ENCODE measurements around the gene GPC5.
"Not testable (repeated sequence)": the region's sequence is repeated elsewhere in the genome, so short reads cannot be mapped to it uniquely, and the experiment has no call there.

Gene GPC5

DNA sequence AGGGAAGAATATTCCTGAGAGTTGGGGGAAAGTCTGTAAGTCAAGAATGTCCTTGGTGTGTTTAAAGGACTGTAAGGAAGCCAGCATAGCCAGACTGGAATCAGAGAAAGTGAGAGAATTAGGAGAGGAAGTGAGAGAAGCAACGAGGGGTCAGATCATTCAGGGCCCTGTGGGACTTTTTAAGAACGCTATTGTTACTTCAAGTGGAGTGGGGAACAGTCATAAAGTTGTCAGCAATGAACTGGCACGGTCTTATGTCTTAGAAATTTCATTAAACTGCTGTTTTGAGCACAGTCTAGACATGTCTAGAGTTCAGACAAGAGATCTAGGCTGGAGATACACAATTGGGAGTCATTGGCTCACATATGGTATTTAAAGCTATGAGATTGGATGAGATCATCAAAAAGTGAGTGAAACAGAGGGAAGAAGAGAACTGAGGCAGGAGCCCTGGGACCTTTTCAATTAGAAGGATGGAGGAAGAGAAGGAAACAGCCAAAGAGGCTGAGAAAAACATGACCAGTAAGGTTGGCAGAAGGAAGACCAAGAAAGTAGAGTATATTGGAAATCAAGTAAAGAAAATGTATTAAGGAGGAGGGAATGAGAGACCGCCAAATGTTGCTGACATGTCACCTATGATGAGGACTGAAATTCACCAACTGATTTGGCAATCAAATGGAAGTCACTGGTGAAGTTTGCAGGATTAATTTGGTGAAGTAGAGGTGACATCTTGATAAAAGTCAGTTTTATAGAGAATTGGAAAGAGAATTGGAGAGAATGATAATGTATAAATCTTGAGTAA, 263.5 kb downstream of the GPC5 start:
- DNase-seq, result no peak
- Mint-ChIP-seq H3K4me1 (no peaks in the 10 kb centered on the region), H3K4me3 (no peak overlapping the region), H3K27ac (no peak overlapping the region), H3K27me3 (no peaks in the 10 kb centered on the region), H3K9me3 (no peaks in the 10 kb centered on the region), H3K36me3 (no peaks in the 10 kb centered on the region)
- CTCF ChIA-PET, result no interaction called here

DNA sequence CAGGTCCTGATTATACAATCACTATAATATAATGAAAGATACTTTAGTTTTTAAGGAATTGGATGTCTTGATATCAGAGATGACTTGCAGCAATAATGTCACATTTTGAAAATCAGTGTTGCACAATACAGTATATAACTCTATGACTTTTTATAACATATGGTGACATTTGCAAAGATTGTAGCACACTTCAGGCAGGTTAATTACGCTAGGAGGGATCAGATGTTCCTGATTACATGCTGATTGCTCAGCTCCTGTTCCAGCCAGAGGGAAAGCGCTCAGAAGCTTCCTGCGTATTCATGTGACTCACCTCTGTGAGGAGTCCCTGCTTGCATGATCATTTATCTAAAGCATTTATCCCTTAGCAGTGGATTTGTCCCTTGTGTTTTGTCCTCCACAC, 265.6 kb downstream of the GPC5 start:
- Mint-ChIP-seq H3K4me1 (no peaks in the 10 kb centered on the region), H3K27ac (no peak overlapping the region), H3K36me3 (no peaks in the 10 kb centered on the region), H3K4me3 (no peak overlapping the region), H3K9me3 (no peaks in the 10 kb centered on the region), H3K27me3 (no peaks in the 10 kb centered on the region)
- CTCF ChIA-PET, result no interaction called here
- no peak for DNase-seq

DNA sequence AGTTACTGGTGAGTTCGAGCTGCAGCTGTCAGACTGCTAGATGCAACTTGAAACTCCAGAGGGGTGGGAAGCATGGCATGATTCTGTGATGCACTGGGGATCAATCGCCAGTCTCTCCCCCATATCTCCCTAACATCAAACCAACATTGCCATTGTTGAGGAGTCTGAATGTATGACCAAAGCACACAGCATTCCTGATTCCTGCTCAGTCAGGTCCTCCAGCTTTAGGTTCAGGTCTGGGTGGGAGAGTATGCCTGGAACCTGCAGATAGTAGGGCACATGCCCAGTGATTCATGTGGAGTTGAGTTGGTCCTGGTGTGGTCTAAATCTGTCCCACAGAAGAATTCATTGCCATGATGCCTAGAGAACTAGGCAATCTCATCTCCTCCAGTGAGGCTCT, 269.1 kb downstream of the GPC5 start:
- no peak overlapping the region for H3K27ac Mint-ChIP-seq
- no peak for DNase-seq
- H3K9me3 Mint-ChIP-seq, result no peaks in the 10 kb centered on the region
- no peak overlapping the region for H3K4me3 Mint-ChIP-seq
- H3K27me3 Mint-ChIP-seq, result no peaks in the 10 kb centered on the region
- no peaks in the 10 kb centered on the region for H3K36me3 Mint-ChIP-seq
- no peaks in the 10 kb centered on the region for H3K4me1 Mint-ChIP-seq
- CTCF ChIA-PET, result no interaction called here

DNA sequence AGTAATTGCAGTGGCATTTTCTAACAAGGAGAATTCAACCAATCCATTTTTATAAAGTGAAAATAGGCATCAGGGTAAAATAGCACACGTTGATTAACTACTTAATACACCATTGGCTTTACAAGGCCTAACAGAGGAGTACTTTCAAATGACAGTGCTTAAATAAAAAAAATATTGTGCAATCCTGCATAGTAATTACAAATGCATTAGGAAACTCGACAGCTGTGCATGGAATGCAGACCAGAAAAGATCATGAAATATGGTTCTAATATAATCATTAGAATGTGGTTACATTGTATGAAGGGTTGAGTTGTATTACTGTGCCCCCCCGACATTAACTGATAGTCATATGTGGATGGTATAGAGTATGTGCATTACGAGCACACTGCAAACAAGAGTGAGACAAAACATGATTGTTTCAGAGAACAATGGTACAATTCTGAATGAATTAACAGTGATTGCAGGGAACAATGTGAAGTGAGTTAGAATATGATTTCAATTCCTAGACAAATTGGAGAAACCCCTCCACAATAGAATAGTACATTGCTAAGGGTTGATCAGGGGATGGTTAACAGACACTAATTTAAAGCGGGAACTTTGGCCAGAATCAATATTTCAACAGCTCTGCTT, 270.6 kb downstream of the GPC5 start:
- H3K27ac Mint-ChIP-seq, result no peak overlapping the region
- no peak for DNase-seq
- H3K9me3 Mint-ChIP-seq, result no peaks in the 10 kb centered on the region
- H3K27me3 Mint-ChIP-seq, result no peaks in the 10 kb centered on the region
- no peak overlapping the region for H3K4me3 Mint-ChIP-seq
- no peaks in the 10 kb centered on the region for H3K4me1 Mint-ChIP-seq
- CTCF ChIA-PET, result no interaction called here
- no peaks in the 10 kb centered on the region for H3K36me3 Mint-ChIP-seq

DNA sequence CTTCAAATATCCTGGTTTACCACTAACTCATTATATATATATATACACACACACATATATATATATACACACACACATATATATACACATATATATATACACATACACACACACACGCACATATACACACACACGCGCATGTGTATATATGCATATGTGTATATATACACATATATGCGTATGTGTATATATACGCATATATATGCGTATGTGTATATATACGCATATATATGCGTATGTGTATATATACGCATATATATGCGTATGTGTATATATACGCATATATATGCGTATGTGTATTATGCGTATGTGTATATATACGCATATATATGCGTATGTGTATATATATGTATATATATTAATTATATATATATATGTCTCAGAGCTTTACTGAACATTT, 275.9 kb downstream of the GPC5 start:
- H3K4me3 Mint-ChIP-seq, DNase-seq, H3K27ac Mint-ChIP-seq, H3K4me1 Mint-ChIP-seq, H3K9me3 Mint-ChIP-seq, CTCF ChIA-PET, H3K27me3 Mint-ChIP-seq, H3K36me3 Mint-ChIP-seq: not testable (repeated sequence)

DNA sequence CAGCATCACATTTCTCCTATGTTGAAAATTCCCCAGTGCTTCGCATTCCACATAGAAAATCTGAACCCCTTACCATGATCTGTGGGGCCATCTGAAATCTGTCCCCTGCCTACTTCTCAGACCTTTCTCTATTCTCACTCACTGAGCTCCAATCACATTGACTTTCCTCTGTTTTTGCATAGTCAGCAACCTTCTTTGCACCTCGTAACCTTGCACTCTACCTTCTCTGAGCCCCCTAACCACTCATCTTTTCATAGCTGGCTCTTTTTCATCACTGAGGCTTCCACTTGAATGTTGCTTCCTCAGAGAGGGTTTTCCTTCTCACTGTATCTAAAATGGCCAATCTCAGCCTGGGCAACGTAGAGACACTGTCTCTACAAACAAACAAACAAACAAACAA, 286.3 kb downstream of the GPC5 start:
- CTCF ChIA-PET, result no interaction called here
- Mint-ChIP-seq H3K4me3 (no peak overlapping the region), H3K4me1 (no peaks in the 10 kb centered on the region), H3K27me3 (no peaks in the 10 kb centered on the region), H3K27ac (no peak overlapping the region), H3K9me3 (no peaks in the 10 kb centered on the region), H3K36me3 (no peaks in the 10 kb centered on the region)
- no peak for DNase-seq

DNA sequence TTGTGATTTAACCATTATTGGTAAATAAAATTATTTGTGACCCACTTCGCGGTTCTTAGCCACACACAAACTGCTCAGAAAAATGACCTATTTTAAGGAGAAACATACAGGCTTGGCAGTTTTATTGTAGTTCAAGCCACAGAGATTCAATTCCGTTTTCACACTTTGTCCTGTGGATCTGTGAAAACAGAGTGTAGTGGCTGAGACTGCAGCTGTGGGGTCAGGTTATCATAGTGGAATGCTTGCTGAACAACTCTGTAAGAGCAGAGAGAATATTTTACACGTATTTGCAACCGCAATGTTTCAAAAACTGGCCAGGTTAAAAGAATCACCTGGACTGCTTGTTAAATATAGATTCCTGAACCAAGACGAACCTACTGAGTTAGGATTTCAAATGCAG, 292.5 kb downstream of the GPC5 start:
- Mint-ChIP-seq H3K36me3 (no peaks in the 10 kb centered on the region), H3K27me3 (no peaks in the 10 kb centered on the region), H3K4me1 (no peaks in the 10 kb centered on the region), H3K27ac (no peak overlapping the region), H3K4me3 (no peak overlapping the region), H3K9me3 (no peaks in the 10 kb centered on the region)
- DNase-seq, result no peak
- CTCF ChIA-PET, result no interaction called here

DNA sequence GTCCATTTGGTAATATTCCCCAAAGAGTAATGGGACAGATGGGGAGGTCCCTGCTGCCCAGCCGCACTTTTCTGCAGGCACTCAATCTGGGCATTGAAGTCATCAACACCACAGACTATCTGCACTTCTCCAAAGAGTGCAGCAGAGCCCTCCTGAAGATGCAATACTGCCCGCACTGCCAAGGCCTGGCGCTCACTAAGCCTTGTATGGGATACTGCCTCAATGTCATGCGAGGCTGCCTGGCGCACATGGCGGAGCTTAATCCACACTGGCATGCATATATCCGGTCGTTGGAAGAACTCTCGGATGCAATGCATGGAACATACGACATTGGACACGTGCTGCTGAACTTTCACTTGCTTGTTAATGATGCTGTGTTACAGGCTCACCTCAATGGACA, 295.0 kb downstream of the GPC5 start:
- Mint-ChIP-seq H3K4me1 (no peaks in the 10 kb centered on the region), H3K27ac (no peak overlapping the region), H3K4me3 (no peak overlapping the region), H3K36me3 (no peaks in the 10 kb centered on the region), H3K9me3 (no peaks in the 10 kb centered on the region), H3K27me3 (no peaks in the 10 kb centered on the region)
- CTCF ChIA-PET, result no interaction called here
- DNase-seq, result no peak

DNA sequence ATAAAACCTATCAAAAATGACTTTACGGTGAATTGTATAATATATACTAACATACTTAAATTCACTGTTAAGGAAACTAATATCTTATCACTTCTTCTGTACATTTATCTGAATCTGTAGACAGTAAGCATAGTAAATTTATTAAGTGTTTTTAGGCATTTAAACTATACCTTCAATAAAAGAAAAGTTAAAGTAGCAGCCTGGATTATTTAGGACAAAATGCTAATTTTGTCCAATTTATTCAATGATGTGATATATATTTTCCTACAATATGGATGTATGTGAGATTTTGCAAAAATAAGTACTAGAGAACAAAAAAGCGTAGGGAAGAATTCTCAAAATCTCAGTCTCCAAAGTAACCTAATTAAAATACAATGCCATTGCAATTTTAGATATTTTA, 299.9 kb downstream of the GPC5 start:
- no peaks in the 10 kb centered on the region for H3K4me1 Mint-ChIP-seq
- no peak overlapping the region for H3K27ac Mint-ChIP-seq
- no peaks in the 10 kb centered on the region for H3K36me3 Mint-ChIP-seq
- CTCF ChIA-PET, result no interaction called here
- H3K4me3 Mint-ChIP-seq, result no peak overlapping the region
- DNase-seq, result no peak
- no peaks in the 10 kb centered on the region for H3K9me3 Mint-ChIP-seq
- H3K27me3 Mint-ChIP-seq, result no peaks in the 10 kb centered on the region

DNA sequence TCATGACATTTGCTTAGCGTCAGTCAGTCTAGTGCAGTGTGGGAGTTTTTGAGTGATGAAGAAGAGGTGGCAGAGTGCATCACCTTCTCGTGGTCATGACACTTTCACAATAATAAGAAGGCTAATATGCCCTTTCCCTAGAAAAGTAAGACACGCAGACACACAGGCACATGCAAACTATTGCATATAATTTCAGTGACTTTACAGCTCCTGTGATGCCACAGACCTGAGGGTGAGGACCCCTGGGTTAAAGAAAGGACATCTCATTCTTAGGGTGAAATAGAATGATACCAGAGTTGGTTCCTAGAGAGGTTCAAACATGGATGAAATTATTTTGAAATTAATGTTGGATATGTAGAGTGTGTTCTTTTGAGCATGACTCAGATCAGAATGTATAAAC, 300.3 kb downstream of the GPC5 start:
- DNase-seq, result no peak
- Mint-ChIP-seq H3K27ac (no peak overlapping the region), H3K27me3 (no peaks in the 10 kb centered on the region), H3K36me3 (no peaks in the 10 kb centered on the region), H3K4me3 (no peak overlapping the region), H3K9me3 (no peaks in the 10 kb centered on the region), H3K4me1 (no peaks in the 10 kb centered on the region)
- CTCF ChIA-PET, result no interaction called here

DNA sequence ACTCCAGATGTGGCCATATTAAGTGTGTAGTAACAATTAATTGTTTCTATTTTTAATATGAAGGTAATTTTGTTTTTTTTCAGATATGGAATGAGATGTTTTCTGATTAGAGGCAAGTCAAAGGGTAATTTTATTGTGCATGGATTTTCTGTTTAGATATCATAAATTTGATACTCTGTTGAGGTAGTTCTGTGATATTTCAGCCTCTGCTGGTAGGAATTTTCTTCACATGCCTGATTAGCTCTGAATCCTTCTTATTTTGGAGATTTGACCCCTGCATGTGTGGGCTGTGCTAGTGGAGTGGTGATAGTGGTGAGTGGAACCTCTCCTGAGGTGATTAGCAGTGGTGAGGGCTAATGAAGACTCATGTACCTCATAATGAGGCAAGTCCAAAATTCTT, 301.4 kb downstream of the GPC5 start:
- Mint-ChIP-seq H3K4me1 (no peaks in the 10 kb centered on the region), H3K27ac (no peak overlapping the region), H3K27me3 (no peaks in the 10 kb centered on the region), H3K36me3 (no peaks in the 10 kb centered on the region), H3K9me3 (no peaks in the 10 kb centered on the region), H3K4me3 (no peak overlapping the region)
- CTCF ChIA-PET, result no interaction called here
- no peak for DNase-seq

DNA sequence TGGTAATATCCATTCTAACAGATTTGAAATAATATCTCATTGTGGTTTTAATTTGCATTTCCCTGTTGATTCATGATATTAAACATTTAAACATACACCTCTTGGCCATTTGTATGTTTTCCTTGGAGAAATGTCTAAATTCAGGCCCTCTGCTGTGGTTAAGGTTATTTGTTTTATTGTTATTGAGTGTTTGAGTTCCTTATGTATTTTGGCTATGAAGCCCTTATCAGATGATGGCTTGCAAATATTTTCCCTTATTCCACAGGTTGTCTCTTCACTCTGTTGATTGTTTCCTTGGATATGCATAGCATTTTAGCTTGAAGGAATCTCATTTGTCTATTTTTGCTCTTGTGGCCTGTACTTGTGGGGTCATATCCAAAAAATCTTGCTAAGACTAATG, 303.6 kb downstream of the GPC5 start:
- Mint-ChIP-seq H3K27me3 (no peaks in the 10 kb centered on the region), H3K36me3 (no peaks in the 10 kb centered on the region), H3K9me3 (no peaks in the 10 kb centered on the region), H3K27ac (no peak overlapping the region), H3K4me1 (no peaks in the 10 kb centered on the region), H3K4me3 (no peak overlapping the region)
- CTCF ChIA-PET, result no interaction called here
- DNase-seq, result no peak

DNA sequence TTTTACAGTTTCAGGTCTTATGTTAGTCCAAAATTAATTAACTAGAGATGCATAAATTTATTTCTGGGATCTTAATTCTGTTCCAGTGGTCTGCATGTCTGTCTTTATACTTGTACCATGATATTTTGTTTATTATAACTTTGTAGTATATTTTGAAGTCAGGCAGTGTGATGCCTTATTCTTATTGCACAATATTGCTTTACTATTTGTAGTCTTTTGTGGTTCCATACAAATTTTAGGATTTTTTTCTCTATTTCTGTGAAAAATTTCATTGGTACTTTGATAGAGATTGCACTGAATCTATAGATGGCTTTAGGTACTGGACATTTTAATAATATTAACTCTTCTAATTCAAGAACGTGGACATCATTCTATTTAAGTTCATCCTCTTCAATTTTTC, 304.0 kb downstream of the GPC5 start:
- H3K4me3 Mint-ChIP-seq, result no peak overlapping the region
- no peaks in the 10 kb centered on the region for H3K4me1 Mint-ChIP-seq
- no peaks in the 10 kb centered on the region for H3K9me3 Mint-ChIP-seq
- CTCF ChIA-PET, result no interaction called here
- H3K27ac Mint-ChIP-seq, result no peak overlapping the region
- H3K36me3 Mint-ChIP-seq, result no peaks in the 10 kb centered on the region
- H3K27me3 Mint-ChIP-seq, result no peaks in the 10 kb centered on the region
- DNase-seq, result no peak

DNA sequence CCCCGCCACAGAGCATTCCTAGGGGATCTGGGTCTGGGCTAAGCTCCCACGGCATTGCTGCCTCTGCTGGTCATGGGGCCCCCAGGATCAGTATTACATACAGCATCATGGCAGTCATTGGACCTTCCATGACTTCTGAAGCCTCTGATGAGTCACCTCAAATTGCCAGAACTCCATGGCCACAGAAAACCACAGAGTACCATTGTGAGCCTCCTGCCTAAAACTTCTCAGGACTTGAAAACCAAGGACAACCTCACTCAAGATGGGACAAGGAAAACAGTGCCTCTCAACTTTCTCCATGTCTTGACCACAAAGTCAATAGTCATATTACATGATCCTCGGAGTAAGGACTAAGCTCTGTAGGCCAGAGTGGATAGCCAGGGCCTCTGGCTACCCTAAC, 306.0 kb downstream of the GPC5 start:
- no peak overlapping the region for H3K27ac Mint-ChIP-seq
- H3K27me3 Mint-ChIP-seq, result no peaks in the 10 kb centered on the region
- CTCF ChIA-PET, result no interaction called here
- no peak overlapping the region for H3K4me3 Mint-ChIP-seq
- H3K9me3 Mint-ChIP-seq, result no peaks in the 10 kb centered on the region
- no peaks in the 10 kb centered on the region for H3K36me3 Mint-ChIP-seq
- H3K4me1 Mint-ChIP-seq, result no peaks in the 10 kb centered on the region
- no peak for DNase-seq

DNA sequence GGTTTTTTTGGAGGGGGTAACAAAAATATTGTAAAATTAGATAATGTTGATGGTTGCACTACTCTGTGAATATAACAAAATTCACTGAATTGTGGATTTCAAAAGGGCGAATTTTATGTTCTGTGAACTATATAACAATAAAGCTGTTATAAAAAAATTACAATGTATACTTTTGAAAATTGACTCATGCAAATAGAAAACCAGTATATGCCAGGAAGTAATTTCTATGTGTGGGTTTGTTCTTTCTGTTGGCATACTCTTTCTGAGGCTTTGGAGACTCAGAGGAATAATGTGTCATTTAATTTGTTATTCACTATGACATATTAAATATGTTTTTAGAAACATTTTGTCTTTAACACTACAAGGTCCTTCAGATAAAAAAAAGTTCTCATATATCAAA, 310.1 kb downstream of the GPC5 start:
- H3K27ac Mint-ChIP-seq, result no peak overlapping the region
- no peak overlapping the region for H3K4me3 Mint-ChIP-seq
- H3K27me3 Mint-ChIP-seq, result no peaks in the 10 kb centered on the region
- CTCF ChIA-PET, result no interaction called here
- H3K36me3 Mint-ChIP-seq, result no peaks in the 10 kb centered on the region
- no peaks in the 10 kb centered on the region for H3K9me3 Mint-ChIP-seq
- no peaks in the 10 kb centered on the region for H3K4me1 Mint-ChIP-seq
- DNase-seq, result no peak

DNA sequence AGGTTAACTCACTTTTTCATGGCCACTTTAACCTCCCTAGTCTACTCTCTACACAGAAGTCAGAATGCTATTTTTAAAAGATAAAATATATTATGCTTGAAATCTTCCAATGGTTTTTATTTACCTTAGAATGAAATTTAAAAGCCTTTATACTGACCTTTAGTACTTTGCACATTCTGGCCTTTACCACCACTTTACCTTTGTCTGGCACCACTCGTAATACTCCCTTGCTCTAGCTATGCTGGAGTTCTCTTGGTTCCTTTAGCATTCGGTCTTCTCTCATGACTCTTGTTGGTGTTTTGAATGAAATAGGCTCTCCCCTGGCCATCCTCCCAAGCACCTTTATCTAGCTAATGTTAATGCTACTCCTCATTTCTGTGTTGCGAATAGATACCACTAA, 310.8 kb downstream of the GPC5 start:
- DNase-seq, result no peak
- no peaks in the 10 kb centered on the region for H3K36me3 Mint-ChIP-seq
- no peak overlapping the region for H3K4me3 Mint-ChIP-seq
- H3K27ac Mint-ChIP-seq, result no peak overlapping the region
- no peaks in the 10 kb centered on the region for H3K27me3 Mint-ChIP-seq
- CTCF ChIA-PET, result no interaction called here
- no peaks in the 10 kb centered on the region for H3K9me3 Mint-ChIP-seq
- H3K4me1 Mint-ChIP-seq, result no peaks in the 10 kb centered on the region
